HG03066 (cell line): ENCODE results near the gene SV2B.

Experiments
- ATAC-seq: cut with Tn5 transposase; IDR thresholded peaks from one replicate; pipeline ENCODE4 v1.9.1; 2021; ENCODE audit warnings: low read depth; ENCODE audit not compliant: unreplicated experiment

Gene SV2B

GRCh38 chr15:91348752-91349500 is 248.9 kb downstream of the SV2B start:
- no peak for ATAC-seq
